Stimulated activated CD4-positive, alpha-beta T cell treated with anti-CD3 and anti-CD28 coated beads, Interleukin-2, amount 100 ng/mL, for 4 hours (primary cell): ENCODE data around the gene AP4B1.
"Not testable (repeated sequence)": the region's sequence is repeated elsewhere in the genome, so short reads cannot be mapped to it uniquely, and the experiment has no call there.

Source experiments
- DNase-seq: peaks from one replicate; pipeline ENCODE4 v3.0.0-alpha.2; 2020; ENCODE audit warnings: low read depth

Gene AP4B1

GRCh38 chr1:113904674-113905434 is at the start of gene AP4B1, which contains the start of gene DCLRE1B:
TSS of gene AP4B1 (minus strand) at chr1:113904799. CDS start at chr1:113904717, 82 bp downstream.
TSS of gene DCLRE1B (plus strand) at chr1:113905326. CDS start at chr1:113905587, 261 bp downstream.
- peak; percentile 96 for DNase-seq

GRCh38 chr1:113951719-113952118 is 47.1 kb upstream of the AP4B1 start:
- no peak for DNase-seq

- no peak for DNase-seq
Measured at GRCh38 chr1:113950908-113951307, 46.3 kb upstream of the AP4B1 start.

- no peak for DNase-seq
Measured at GRCh38 chr1:113949007-113949406, 44.4 kb upstream of the AP4B1 start.

GRCh38 chr1:113948151-113948550 is 43.6 kb upstream of the AP4B1 start:
- DNase-seq: not testable (repeated sequence)

GRCh38 chr1:113947388-113948107 is 42.9 kb upstream of the AP4B1 start:
- no peak for DNase-seq

GRCh38 chr1:113946678-113947387 is 42.2 kb upstream of the AP4B1 start:
- DNase-seq: no peak

GRCh38 chr1:113946112-113946511 is 41.5 kb upstream of the AP4B1 start:
- DNase-seq: no peak

- DNase-seq: no peak
Measured at GRCh38 chr1:113945329-113945728, 40.7 kb upstream of the AP4B1 start.

- no peak for DNase-seq
Measured at GRCh38 chr1:113943028-113943811, 38.6 kb upstream of the AP4B1 start.

- DNase-seq: no peak
Measured at GRCh38 chr1:113942527-113942926, 37.9 kb upstream of the AP4B1 start.

- no peak for DNase-seq
Measured at GRCh38 chr1:113941245-113941559, 36.6 kb upstream of the AP4B1 start.

GRCh38 chr1:113940365-113941244 is 36.0 kb upstream of the AP4B1 start:
- no peak for DNase-seq

GRCh38 chr1:113938192-113938591 is 33.6 kb upstream of the AP4B1 start:
- no peak for DNase-seq

GRCh38 chr1:113937146-113937545 is 32.5 kb upstream of the AP4B1 start:
- no peak for DNase-seq

GRCh38 chr1:113935970-113936369 is 31.4 kb upstream of the AP4B1 start:
- no peak for DNase-seq

- DNase-seq: no peak
Measured at GRCh38 chr1:113935176-113935575, 30.6 kb upstream of the AP4B1 start.

GRCh38 chr1:113934511-113935055 is 30.0 kb upstream of the AP4B1 start:
- DNase-seq: no peak

- DNase-seq: no peak
Measured at GRCh38 chr1:113934006-113934405, 29.4 kb upstream of the AP4B1 start.

GRCh38 chr1:113931451-113931851 is 26.9 kb upstream of the AP4B1 start:
- no peak for DNase-seq
